Measurements from ENCODE around the gene PCDHA1. TPM values are rescaled to one million over a fixed set of nuclear protein-coding genes. Genes with fewer than 3 reads are reported as not detected.

The PCDHA1 gene
- total RNA-seq, 4 donors from 2014 or later, result not detected

DNA sequence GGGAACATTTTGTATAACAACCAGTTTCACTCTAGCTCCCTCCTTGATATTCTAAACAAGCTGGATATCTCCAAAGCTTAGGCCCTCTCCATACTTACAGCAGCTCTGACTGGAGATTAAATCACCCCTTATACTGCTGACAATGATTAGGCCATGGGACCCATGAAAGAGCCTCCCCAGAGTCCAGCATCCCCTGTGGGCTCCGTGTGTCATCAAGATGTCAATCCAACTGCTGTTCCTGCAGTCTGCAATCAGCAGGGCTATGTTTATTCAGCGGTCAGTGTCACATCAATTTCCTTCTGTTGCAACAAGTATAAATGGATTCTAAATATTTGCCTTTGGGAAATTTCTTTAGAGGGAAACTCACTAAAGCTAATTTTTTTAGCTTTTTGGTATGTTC lies 206.9 kb downstream of the PCDHA1 start:
- no peak for ATAC-seq (ENCODE audit: low FRiP score)
- no peak for DNase-seq (ENCODE audit: low spot score)
- TF ChIP-seq, protein P1, sequence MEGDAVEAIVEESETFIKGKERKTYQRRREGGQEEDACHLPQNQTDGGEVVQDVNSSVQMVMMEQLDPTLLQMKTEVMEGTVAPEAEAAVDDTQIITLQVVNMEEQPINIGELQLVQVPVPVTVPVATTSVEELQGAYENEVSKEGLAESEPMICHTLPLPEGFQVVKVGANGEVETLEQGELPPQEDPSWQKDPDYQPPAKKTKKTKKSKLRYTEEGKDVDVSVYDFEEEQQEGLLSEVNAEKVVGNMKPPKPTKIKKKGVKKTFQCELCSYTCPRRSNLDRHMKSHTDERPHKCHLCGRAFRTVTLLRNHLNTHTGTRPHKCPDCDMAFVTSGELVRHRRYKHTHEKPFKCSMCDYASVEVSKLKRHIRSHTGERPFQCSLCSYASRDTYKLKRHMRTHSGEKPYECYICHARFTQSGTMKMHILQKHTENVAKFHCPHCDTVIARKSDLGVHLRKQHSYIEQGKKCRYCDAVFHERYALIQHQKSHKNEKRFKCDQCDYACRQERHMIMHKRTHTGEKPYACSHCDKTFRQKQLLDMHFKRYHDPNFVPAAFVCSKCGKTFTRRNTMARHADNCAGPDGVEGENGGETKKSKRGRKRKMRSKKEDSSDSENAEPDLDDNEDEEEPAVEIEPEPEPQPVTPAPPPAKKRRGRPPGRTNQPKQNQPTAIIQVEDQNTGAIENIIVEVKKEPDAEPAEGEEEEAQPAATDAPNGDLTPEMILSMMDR (IDR thresholded peaks at IDR 0.05), result no peak

DNA sequence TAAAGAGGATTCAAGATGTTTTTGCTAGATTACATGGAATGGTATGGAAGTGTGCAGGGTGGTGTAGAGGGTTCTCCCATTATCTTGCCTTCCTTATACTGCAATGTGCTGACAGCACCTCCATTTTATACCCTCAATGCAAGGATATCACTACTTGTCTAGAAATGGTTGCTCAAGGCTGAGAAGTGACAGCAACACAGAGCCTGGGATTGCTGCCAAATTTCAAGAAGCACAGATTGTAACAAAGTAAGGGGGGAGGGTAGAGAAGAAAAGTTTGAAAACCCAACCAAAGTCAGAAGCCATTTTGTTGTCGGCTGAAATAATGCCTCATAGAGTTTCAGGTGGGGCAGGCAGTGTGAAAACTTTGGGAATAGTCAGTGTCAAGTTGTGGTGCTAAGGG lies 210.1 kb downstream of the PCDHA1 start:
- no peak for DNase-seq (ENCODE audit: low spot score)
- ATAC-seq (ENCODE audit: low FRiP score), result no peak
- TF ChIP-seq, protein P1 (IDR thresholded peaks at IDR 0.05), result no peak

DNA sequence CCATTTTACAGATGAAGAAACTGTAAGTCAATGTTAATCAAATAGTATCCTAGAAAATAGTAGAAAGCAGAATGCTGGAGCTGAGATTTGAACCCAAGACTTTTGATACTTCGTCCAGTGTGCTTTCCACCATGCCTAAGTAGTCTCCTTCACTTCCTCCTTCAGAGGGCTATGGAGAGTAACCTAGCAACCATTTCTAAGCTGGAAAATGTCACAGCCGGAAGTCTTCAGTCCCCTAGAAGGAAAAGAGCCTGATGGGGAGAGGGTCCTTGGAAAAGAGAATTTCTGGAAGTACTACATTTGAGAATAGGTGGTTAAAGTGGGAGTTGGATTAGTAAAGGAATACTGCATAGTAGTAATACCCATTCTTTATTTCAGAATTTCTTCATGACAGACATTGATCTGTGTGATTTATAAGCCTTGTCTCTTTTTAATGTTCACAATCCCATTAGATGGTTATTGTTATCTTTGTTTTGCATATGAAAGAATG lies 213.0 kb downstream of the PCDHA1 start:
- DNase-seq (ENCODE audit: low spot score), result no peak
- TF ChIP-seq, protein P1 (IDR thresholded peaks at IDR 0.05), result no peak
- ATAC-seq (ENCODE audit: low FRiP score), result no peak

DNA sequence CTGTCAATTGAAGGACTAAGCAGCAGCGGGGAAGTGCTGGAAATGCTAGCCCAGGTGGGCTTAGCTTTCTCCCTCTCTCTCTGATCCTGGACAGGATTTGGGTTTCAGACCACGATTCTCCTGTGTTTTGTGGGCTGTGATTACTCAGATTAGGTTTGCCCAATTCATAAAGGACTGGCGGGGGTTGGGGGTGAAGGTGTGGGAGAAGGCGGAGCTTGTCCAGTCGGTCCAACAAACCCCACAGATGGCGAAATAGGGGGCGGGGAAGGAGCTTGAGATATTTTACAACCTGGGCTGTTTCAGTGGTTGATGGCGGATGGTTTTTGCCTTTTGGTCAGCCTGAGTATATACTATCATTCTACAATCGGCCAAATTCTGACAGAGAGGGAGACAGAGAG lies 215.5 kb downstream of the PCDHA1 start:
- TF ChIP-seq, protein P1 (IDR thresholded peaks at IDR 0.05), result no peak
- ATAC-seq (ENCODE audit: low FRiP score) (peak; percentile 88), DNase-seq (ENCODE audit: low spot score) (peak; percentile 58)

DNA sequence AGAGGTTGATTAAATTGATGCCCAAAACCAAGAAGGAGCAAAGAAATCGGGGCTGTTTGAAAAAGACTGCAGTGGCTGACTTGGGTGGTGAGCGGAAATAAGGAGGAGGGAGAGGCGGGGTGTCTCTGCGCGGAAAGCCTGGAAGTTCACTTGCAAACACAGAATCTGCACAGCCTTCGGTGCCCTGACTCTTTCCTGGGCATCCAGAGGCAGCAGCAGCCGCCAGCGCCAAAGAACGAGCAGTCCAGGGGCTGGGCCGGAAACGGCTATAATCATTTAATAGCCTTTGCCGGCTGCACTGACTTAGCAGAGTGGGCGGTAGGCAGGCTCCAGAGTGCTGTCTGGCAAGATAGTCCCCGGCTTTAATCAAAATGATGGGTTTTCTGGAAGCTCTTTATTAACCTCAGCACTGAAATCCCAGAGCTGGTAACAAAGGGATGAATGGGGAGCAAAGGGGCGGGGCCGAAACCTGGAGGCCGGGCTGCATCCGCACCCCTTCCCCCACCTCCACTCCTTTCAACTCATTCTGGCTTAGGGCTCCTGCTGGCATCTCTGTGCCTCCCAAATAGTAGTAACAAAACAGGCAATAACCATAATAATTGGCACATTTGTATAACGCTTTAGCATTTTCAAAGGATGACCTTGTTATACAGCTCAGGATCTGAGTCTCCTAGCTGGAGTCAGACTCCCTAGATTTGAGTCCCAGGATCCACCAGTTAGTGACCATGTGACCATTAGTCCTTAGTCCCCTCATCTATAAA lies 216.1 kb downstream of the PCDHA1 start:
- TF ChIP-seq, protein P1 (IDR thresholded peaks at IDR 0.05), result no peak
- ATAC-seq (ENCODE audit: low FRiP score), result peak; percentile 79
- no peak for DNase-seq (ENCODE audit: low spot score)

DNA sequence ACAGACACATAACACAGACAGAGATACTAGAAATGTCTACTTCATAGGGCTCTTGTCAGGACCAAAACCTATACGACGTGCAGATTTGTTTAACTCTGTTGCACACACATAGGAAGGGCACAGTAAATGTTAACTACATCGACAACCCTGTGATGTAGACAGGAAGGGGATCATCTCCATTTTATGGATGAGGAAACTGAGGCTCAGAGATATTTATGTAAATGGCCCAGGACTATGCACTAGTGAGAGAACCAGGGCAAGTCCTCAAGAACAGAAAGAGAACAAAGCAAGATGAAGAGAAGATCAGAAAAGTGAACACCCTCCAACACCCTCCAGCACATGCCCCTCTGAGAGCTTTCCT lies 216.6 kb downstream of the PCDHA1 start:
- TF ChIP-seq, protein P1 (IDR thresholded peaks at IDR 0.05), result no peak
- DNase-seq (ENCODE audit: low spot score), result no peak
- ATAC-seq (ENCODE audit: low FRiP score), result no peak

DNA sequence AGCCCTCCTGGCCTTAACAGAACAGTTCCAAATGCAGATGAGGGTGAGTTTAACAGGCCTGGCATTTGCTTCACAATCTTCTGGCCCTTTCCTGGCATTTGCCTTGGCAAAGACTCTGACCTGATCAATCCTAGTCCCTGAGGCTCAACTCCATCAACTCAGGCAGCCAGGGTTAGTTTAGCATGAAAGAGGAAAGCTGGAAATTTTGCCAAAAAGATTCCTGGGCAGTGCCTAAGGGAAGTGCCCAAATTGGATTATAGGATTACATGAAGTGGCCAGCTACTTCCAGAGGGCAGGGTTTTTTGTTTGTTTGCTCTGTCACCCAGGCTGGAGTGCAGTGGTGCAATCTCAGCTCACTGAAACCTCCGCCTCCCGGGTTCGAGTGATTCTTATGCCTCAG lies 217.1 kb downstream of the PCDHA1 start:
- DNase-seq (ENCODE audit: low spot score) (no peak), ATAC-seq (ENCODE audit: low FRiP score) (no peak)
- TF ChIP-seq, protein P1 (IDR thresholded peaks at IDR 0.05), result no peak
